Measurements from ENCODE around the gene RAI1.

DNA sequence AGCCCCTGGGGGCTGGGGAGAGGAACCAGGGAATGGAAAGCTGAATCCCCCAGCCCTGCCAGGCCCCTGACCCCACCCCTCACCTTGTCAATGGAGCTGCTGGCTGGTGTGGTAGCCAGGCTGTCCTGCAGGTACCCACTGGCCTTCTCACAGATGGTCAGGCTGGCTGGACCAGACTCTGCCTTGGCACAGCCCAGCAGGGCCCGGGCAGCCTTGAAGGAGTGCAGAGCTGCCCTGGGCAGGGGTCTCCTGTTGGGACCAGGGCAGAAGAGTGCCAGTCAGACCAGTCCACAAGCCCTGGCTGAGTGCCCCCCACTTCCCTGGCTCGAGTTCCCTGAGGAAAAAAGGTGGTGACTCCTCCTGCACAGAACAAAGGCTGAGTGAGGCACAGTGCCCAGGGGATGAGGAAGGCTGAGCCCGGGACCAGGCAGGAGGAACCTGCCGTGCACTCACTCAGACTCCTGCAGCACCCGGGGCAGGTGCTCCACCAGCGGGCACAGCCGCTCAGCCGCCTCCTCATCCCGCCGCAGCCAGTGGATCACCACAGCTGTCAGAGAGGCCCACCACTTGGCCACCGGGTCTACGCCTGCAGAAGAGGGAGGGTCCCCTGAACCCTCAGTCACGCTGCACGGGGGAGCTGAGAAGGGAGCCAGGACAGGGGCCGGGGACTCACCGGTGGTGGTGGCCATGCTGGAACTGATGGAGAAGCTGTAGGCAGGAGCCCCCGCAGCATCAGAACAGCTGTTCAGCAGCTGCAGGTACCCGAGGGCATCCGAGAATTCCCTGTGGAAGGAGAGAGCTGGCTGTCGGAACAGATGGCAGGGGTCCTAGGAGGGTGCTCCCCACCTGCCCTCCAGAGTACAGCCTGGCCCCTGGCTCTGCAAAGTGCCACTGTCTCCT is 133.2 kb downstream of the RAI1 start:
- TF ChIP-seq, protein P1, sequence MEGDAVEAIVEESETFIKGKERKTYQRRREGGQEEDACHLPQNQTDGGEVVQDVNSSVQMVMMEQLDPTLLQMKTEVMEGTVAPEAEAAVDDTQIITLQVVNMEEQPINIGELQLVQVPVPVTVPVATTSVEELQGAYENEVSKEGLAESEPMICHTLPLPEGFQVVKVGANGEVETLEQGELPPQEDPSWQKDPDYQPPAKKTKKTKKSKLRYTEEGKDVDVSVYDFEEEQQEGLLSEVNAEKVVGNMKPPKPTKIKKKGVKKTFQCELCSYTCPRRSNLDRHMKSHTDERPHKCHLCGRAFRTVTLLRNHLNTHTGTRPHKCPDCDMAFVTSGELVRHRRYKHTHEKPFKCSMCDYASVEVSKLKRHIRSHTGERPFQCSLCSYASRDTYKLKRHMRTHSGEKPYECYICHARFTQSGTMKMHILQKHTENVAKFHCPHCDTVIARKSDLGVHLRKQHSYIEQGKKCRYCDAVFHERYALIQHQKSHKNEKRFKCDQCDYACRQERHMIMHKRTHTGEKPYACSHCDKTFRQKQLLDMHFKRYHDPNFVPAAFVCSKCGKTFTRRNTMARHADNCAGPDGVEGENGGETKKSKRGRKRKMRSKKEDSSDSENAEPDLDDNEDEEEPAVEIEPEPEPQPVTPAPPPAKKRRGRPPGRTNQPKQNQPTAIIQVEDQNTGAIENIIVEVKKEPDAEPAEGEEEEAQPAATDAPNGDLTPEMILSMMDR (IDR thresholded peaks at IDR 0.05), result no peak
- TF ChIP-seq POLR2A (IDR thresholded peaks at IDR 0.05), result no peak
- no peak for TF ChIP-seq POLR2AphosphoS5 (IDR thresholded peaks at IDR 0.05; ENCODE audit: insufficient read depth in 1 of 2, low read depth in 1 of 2)
